GM12892 (cell line): ENCODE data around the gene HTRA3.

Experiments used
- DNase-seq: peaks from one replicate; pipeline ENCODE4 v3.0.0; 2011; ENCODE audit not compliant: insufficient read length
- FAIRE-seq: peaks from 2 replicates; lab custom pipeline; 2011; peaks lifted over from hg19 to GRCh38; lab: Jason Lieb, UNC
- POLR2A ChIP-seq: IDR thresholded peaks from 2 replicates; pipeline ENCODE4 v1.6.1; 2011; ENCODE audit warnings: low read depth, low read length, control low read depth
- POLR2AphosphoS5 ChIP-seq: IDR thresholded peaks from 2 replicates; pipeline ENCODE4 v1.6.1; 2011; ENCODE audit warnings: low read depth, low read length, control low read depth
- TAF1 ChIP-seq: IDR thresholded peaks from 2 replicates; pipeline ENCODE4 v1.6.1; 2011; ENCODE audit warnings: low read depth, mild to moderate bottlenecking, control low read depth, low read length, borderline replicate concordance

Gene HTRA3

DNA sequence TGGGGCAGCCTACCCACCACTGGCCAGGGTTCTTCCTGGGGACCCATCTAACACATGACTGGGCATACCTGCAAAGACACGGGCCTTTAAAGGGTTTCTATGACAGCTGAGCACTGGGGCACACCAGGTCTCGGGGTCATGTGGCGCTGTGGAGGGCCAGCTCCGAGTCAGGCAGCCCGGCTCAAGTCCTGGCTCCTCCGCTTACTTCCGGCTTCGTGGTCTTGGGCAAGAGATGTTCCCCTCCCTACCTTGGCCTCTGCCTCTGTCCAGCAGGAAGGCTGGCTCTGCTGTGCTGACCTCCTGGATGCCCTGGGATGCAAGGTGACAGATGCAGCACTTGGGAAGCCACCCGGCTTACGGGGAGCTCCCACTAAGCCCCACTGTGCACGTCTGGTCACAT, 37.6 kb downstream of the HTRA3 start:
- no peak for DNase-seq
- TF ChIP-seq POLR2A (no peak), POLR2AphosphoS5 (no peak), TAF1 (no peak)
- no peak for FAIRE-seq

DNA sequence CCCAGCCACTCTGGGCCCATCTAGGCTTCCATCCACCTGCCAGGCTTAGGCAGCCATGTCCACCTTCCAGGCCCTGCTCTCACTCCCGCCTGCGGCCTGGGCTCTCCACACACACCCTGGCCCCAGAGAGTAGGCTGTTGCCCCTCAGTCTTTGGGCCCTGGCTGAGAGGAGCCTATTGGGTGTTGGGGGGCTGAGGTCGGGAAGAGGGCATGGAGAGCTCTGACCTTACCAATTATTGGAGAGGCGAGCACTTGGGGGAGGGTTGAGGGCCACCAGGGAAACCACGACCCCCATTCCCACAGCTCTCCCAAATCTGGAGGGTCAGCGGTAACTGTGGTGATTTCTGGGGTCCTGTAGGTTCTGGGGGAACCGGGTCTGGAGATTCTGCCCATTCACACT, 38.2 kb downstream of the HTRA3 start:
- DNase-seq = no peak
- TF ChIP-seq POLR2A = no peak
- TF ChIP-seq TAF1 = no peak
- no peak for TF ChIP-seq POLR2AphosphoS5
- FAIRE-seq = no peak

DNA sequence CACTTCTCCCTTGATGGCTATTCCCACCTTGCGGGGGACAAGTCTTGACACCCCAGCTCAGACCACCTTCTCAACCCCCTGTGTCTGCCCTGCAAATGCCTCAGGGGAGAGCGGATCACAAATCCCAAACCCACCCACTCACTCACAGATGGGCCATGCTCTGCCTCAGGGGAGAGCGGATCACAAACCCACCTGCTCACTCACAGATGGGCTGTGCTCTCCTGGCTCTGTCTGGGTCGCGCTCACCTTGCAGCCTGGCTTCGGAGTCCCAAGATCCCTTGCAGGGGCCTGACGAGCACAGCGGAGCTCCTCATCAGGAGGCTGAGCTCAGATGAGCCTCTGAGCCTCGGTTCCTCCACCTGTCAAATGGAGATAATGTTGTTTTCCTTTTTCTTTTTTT, 38.6 kb downstream of the HTRA3 start:
- DNase-seq (no peak), FAIRE-seq (no peak)
- TF ChIP-seq POLR2A = no peak

DNA sequence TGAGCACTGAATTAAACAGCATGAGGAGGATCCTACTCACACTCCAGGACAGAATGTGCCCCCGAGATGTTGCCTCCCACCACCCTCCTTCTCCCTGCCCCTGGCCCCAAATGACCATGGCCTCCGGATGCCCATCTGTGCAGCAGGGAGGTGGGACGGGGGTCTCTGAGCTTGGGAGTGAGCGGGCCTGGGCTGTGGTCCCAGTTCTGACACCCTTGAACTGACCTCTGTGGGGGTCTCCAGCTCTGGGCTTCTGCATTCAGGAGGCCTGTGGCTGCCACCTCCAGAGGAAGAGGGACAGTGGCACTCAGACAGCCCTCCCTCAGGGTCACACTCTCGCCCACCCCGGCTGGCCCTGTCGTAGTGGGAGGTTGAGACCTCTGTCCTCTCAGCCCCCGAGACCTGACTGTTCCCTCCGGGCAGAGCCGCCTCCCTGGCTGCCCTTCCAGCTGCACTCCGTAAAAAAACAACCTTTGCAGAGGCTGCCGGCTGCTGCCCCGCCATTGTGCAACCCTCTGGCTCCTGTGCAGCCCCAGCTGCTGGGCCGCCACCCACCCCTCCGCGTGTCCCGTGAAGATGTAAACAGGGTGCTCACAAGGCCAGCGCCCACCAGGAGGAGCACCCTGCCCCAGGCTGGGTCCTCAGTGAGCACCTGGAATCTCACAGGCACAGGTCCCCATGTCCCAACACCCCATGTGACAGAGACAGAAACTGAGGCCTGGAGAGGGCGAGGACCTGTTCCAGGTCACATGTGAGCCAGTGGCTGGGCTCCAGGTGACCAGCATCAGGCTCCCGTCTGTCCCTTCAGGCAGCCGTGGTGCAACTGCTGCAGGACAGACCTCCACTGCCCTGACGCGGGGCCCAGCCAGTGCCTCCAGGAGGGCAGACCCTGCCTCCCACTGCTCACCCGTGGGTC, 39.6 kb downstream of the HTRA3 start:
- DNase-seq (no peak), FAIRE-seq (no peak)
- TF ChIP-seq POLR2A (no peak), POLR2AphosphoS5 (no peak), TAF1 (no peak)

DNA sequence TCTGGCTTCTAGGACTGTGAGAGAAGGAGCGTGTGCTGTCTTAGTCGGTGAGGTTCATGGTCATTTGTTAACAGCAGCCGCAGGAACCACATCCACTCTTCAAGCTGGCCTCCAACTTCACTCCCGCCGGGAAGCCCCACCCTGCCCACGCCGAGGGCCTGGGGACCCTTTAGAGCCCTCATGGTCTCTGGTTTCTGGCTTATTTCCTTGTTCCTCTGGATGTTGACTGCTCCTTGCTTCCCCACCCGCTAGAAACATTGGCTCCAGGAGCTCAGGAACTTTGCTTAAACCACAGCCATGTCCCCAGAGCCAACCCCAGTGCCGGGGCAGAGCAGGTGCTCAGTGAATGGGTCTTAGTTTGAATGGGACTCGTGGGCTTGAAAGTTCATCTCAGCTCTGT, 40.8 kb downstream of the HTRA3 start:
- no peak for DNase-seq
- TF ChIP-seq POLR2A = no peak
- no peak for TF ChIP-seq POLR2AphosphoS5
- TF ChIP-seq TAF1 = no peak
- FAIRE-seq = no peak

DNA sequence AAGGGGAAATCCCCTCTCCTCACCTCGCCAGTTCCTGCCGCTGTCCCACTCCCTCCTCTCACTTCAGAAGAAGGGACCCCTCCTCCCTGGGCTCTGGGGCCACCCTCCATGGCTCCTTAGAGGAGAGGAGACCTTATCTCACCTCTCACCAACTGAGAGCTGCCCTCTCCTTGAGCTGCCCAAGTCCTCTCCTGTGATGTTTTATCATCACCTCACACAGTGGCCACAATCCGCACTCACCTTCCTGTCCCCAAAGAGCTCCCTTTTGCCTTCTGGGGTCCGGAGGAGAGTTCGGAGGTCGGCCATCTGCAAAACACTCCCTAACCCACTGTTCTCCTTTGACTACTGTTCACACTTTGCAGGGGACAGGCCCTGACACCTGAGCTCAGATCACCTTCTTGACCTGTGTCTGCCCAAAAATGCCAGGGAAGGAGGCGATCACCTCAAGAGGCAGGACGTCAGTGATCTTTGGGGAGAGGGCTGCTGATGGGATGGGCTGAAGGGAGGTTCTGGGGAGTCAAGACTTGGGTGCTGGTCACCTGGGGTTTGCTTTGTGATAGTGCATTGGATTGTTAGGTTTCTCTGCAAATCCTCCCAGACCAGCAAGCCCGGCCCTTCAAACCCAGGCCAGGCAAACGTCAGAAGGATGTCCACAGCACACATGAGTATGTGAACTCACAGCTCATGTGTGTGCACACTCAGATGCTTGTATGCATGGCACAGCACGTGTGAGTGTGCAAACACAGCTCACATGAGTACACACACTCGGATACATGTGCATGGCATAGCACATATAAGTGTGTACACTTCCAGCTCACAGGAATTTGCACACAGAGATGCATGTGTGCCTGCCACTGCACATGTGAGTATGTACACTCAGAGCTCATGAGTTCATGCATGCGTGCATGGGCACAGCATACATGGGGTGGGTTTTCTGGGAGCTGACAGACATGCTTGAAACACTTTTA, 41.8 kb downstream of the HTRA3 start:
- no peak for DNase-seq
- FAIRE-seq = no peak
- TF ChIP-seq POLR2AphosphoS5 (no peak), POLR2A (no peak), TAF1 (no peak)

DNA sequence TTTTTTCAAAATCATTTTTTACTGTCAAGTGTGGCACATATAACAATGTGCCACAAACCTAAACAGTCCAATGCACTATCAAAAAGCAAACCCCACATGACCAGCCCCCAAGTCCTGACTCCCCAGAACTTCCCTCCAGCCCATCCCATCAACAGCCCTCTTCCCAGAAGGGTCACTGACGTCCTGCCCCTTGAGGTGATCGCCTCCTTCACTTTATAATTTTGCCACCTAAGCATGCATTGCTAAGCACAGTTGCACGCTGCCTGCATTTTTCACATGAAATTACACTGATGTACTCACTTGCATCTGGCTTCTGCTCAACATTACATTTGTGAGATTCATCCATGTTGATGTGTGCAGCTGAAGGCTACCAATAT, 42.5 kb downstream of the HTRA3 start:
- DNase-seq (no peak), FAIRE-seq (no peak)
- no peak for TF ChIP-seq TAF1
- no peak for TF ChIP-seq POLR2A
- no peak for TF ChIP-seq POLR2AphosphoS5

DNA sequence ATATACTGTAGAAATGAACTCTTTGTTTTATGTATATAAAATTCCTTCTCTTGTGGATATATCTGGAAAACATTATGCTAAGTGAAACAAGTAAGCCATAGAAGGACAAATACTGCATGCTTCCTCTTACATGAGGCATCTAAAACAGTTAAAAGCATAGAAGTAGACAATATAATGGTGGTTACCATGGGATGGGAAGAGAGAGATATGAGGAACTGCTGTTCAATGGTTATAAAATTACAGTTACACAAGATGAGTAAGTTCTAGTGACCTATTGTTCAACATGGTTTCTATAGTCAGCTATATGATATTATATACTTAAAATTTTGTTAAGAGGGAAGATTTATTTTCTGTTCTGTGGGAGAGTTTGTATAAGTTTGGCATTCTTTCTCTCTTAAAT, 43.4 kb downstream of the HTRA3 start:
- no peak for DNase-seq
- no peak for TF ChIP-seq POLR2A
- TF ChIP-seq POLR2AphosphoS5 = no peak
- TF ChIP-seq TAF1 = no peak
- FAIRE-seq = no peak

DNA sequence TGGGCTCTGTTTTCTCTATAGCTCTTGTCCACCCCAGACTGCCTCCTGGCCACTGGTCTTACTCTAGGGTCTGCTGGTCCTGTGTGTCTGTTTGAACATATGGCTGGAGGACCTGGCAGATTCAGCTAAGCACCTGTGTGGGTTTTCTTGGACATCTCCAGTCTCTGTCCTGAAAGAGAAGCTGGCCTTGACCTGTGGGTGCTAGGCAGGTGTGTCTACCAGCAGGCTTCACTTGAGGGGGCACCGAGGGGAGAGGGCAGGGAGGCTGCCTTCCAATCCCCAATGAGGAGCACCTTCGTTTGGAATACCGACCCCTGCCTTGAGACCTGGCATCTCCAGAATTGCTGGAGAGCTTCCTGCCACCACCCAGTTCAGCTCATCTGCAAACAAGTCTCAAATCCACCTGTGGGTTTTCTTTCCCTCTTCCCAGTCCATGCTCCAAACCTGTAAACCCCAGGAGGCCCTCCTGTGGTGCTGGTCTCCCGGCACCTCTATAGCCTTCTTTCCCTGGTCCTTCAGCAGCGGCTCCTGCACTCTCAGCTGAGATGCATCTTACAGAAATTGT, 45.2 kb downstream of the HTRA3 start:
- FAIRE-seq = no peak
- TF ChIP-seq POLR2A (no peak), POLR2AphosphoS5 (no peak), TAF1 (no peak)
- no peak for DNase-seq

DNA sequence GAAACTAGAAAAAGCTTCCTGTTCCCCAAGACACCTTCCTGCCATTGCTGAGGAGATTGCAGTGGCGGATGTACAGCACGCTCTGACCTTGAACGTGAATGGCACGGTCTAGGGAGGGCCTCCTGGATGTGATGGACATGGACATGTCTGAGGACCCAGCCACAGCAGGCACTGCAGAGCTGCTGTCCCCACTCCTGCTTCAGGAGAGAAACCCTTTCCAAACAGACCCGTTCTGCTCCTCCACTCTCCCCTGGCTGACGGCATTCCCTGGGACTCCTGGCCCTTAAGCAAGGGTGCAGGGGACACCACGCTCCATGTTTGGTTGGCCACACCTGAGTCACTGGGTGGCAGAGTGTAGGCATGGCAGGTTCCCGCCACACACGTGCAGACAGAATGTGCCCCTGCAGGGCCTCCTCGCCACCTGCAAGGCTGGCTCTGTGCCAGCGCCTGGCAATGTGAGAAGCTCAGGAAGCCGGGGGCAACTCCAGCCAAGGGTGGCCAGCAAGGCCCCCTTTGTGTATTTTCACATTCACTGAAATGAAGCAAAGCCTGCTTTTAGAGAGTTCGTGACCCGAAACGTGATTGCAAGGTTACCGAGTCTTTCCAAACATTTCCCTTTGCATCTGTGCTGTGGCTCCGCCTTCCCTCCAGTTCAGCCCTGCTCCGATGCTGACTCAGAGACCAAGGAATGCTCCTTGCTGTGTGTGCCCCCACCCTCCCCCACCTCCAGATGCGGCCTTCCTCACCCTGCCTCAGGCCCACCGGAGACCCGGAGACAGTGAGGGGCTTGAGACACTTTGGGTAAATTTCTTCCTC, 46.1 kb downstream of the HTRA3 start:
- TF ChIP-seq POLR2AphosphoS5 = no peak
- no peak for TF ChIP-seq TAF1
- no peak for TF ChIP-seq POLR2A
- no peak for DNase-seq
- no peak for FAIRE-seq
